WTC11 (cell line): Measurements from ENCODE around the gene VPS39. TPM values are rescaled to one million over a fixed set of nuclear protein-coding genes. Genes with fewer than 3 reads are reported as not detected.

Experiments
- ATAC-seq: fragments of 200-7000 bp; cut with Tn5 transposase; 2 replicates; pipeline ENCODE4 v1.10.0; 2021; ENCODE audit warnings: mild to moderate bottlenecking, moderate library complexity
- CTCF ChIA-PET: fragments of 300-600 bp; sonication (Branson Sonifier 250); formaldehyde crosslinking; loops from one replicate; lab custom pipeline; 2021; ENCODE audit warnings: antibody characterized with exemption; lab: Charles Lee
- POLR2A ChIA-PET: fragments of 350-600 bp; sonication (Branson Sonifier 250); formaldehyde crosslinking; loops from one replicate; lab custom pipeline; 2021; ENCODE audit warnings: antibody characterized with exemption; lab: Charles Lee
- DNase-seq: peaks from one replicate; pipeline ENCODE4 v3.0.0; 2021; ENCODE audit warnings: low spot score
- H3K27ac Mint-ChIP-seq: 2 replicates; pipeline ENCODE4 v1.8.0; 2021; ENCODE audit warnings: mixed read lengths
- H3K27me3 Mint-ChIP-seq: 2 replicates; pipeline ENCODE4 v1.8.0; 2021; ENCODE audit warnings: low read depth, mild to moderate bottlenecking, moderate library complexity, mixed read lengths
- H3K36me3 Mint-ChIP-seq: 2 replicates; pipeline ENCODE4 v1.8.0; 2021; ENCODE audit warnings: mixed read lengths
- H3K4me1 Mint-ChIP-seq: 2 replicates; pipeline ENCODE4 v1.8.0; 2022; ENCODE audit warnings: mixed read lengths
- H3K4me3 Mint-ChIP-seq: 2 replicates; pipeline ENCODE4 v1.8.0; 2021; ENCODE audit warnings: mild to moderate bottlenecking, moderate library complexity, mixed read lengths
- H3K9me3 Mint-ChIP-seq: 2 replicates; pipeline ENCODE4 v1.8.0; 2021; ENCODE audit warnings: mixed read lengths
- ARID4B ChIP-seq: sonication (generic); formaldehyde crosslinking; IDR thresholded peaks from 2 replicates; pipeline ENCODE4 v1.8.0; 2023; ENCODE audit warnings: missing genetic modification reagents, mild to moderate bottlenecking, borderline replicate concordance
- ATF3 ChIP-seq: sonication (generic); formaldehyde crosslinking; conservative IDR thresholded peaks from 2 replicates; pipeline ENCODE4 v1.8.1; 2022; ENCODE audit warnings: mild to moderate bottlenecking, missing genetic modification reagents
- CDX4 ChIP-seq: fragments of 250-450 bp; sonication (Bioruptor Pico); IDR thresholded peaks from 2 replicates; pipeline ENCODE4 v1.9.0; 2021; ENCODE audit warnings: moderate library complexity, mild to moderate bottlenecking, inconsistent platforms, borderline replicate concordance
- CREB1 ChIP-seq: sonication (generic); formaldehyde crosslinking; IDR thresholded peaks from 2 replicates; pipeline ENCODE4 v1.8.0; 2023; ENCODE audit warnings: mild to moderate bottlenecking, missing genetic modification reagents
- E2F5 ChIP-seq: sonication (generic); formaldehyde crosslinking; IDR thresholded peaks from 2 replicates; pipeline ENCODE4 v1.8.1; 2022; ENCODE audit warnings: mild to moderate bottlenecking, moderate library complexity, missing genetic modification reagents
- ELF4 ChIP-seq: sonication (generic); formaldehyde crosslinking; IDR thresholded peaks from 2 replicates; pipeline ENCODE4 v1.8.1; 2022; ENCODE audit warnings: low read depth, mild to moderate bottlenecking, moderate library complexity, missing genetic modification reagents
- FOXJ3 ChIP-seq: sonication (generic); formaldehyde crosslinking; IDR thresholded peaks from 2 replicates; pipeline ENCODE4 v1.9.0; 2021; ENCODE audit warnings: missing genetic modification reagents, mild to moderate bottlenecking, borderline replicate concordance
- IRF1 ChIP-seq: sonication (generic); formaldehyde crosslinking; IDR thresholded peaks from 2 replicates; pipeline ENCODE4 v1.8.0; 2023; ENCODE audit warnings: missing genetic modification reagents
- MXD4 ChIP-seq: fragments of 250-450 bp; sonication (Bioruptor Pico); IDR thresholded peaks from 2 replicates; pipeline ENCODE4 v1.8.0; 2021; ENCODE audit warnings: mild to moderate bottlenecking, moderate library complexity, borderline replicate concordance
- NFYB ChIP-seq: sonication (generic); formaldehyde crosslinking; conservative IDR thresholded peaks from 2 replicates; pipeline ENCODE4 v1.8.0; 2022; ENCODE audit warnings: low read depth, missing genetic modification reagents
- RELA ChIP-seq: sonication (generic); formaldehyde crosslinking; IDR thresholded peaks from 2 replicates; pipeline ENCODE4 v1.8.1; 2022; ENCODE audit warnings: missing genetic modification reagents, mild to moderate bottlenecking, borderline replicate concordance
- STAT6 ChIP-seq: sonication (generic); formaldehyde crosslinking; conservative IDR thresholded peaks from 2 replicates; pipeline ENCODE4 v1.8.1; 2023; ENCODE audit warnings: mild to moderate bottlenecking, low read depth, missing genetic modification reagents, moderate library complexity
- TCF7 ChIP-seq: sonication (generic); formaldehyde crosslinking; IDR thresholded peaks from 2 replicates; pipeline ENCODE4 v1.8.0; 2022; ENCODE audit warnings: mild to moderate bottlenecking, low read depth, missing genetic modification reagents, moderate library complexity
- ZBTB43 ChIP-seq: sonication (generic); formaldehyde crosslinking; IDR thresholded peaks from 2 replicates; pipeline ENCODE4 v1.8.1; 2023; ENCODE audit warnings: mild to moderate bottlenecking, missing genetic modification reagents
- ZNF425 ChIP-seq: fragments of 250-450 bp; sonication (Bioruptor Pico); conservative IDR thresholded peaks from 2 replicates; pipeline ENCODE4 v1.9.0; 2021; ENCODE audit warnings: mild to moderate bottlenecking
- ZNF532 ChIP-seq: fragments of 250-450 bp; sonication (Bioruptor Pico); IDR thresholded peaks from 2 replicates; pipeline ENCODE4 v1.9.0; 2021; ENCODE audit warnings: mild to moderate bottlenecking, borderline replicate concordance
- total RNA-seq: library from RNA; stranded (reverse); gene quantifications from 3 replicates; pipeline ENCODE4 v1.2.3, GENCODE V29; 2021

Gene VPS39
- total RNA-seq, 1 experiment from 2014 or later = 44.5 TPM

GRCh38 chr15:42152921-42153698 is 55.0 kb downstream of the VPS39 start:
- H3K27me3 Mint-ChIP-seq = no peaks in the 10 kb centered on the region
- no peak overlapping the region for H3K27ac Mint-ChIP-seq
- DNase-seq (no peak), ATAC-seq (no peak)
- ChIA-PET POLR2A (no interaction called here), CTCF (interaction anchor here (1.4 to 1.7 kb wide), 2 partner anchors 15 to 69 kb away, joined by 6 to 7 read pairs; no protein-coding TSS in a partner anchor)
- H3K4me3 Mint-ChIP-seq = no peak overlapping the region
- no peaks in the 10 kb centered on the region for H3K9me3 Mint-ChIP-seq
- TF ChIP-seq NFYB (no peak), CDX4 (no peak), ZNF532 (CRISPR knock-in tag) (no peak), CREB1 (CRISPR knock-in tag) (no peak), ZNF425 (CRISPR knock-in tag) (no peak), TCF7 (CRISPR knock-in tag) (no peak), ARID4B (no peak), ATF3 (CRISPR knock-in tag) (no peak), MXD4 (CRISPR knock-in tag) (no peak), FOXJ3 (CRISPR knock-in tag) (no peak), IRF1 (CRISPR knock-in tag) (no peak), E2F5 (CRISPR knock-in tag) (no peak), STAT6 (CRISPR knock-in tag) (no peak), RELA (CRISPR knock-in tag) (no peak), ELF4 (CRISPR knock-in tag) (no peak), ZBTB43 (CRISPR knock-in tag) (no peak)
- peaks cover 7% of the 10 kb centered on the region for H3K4me1 Mint-ChIP-seq
- no peaks in the 10 kb centered on the region for H3K36me3 Mint-ChIP-seq
